ENCODE data around the gene TBC1D5.

DNA sequence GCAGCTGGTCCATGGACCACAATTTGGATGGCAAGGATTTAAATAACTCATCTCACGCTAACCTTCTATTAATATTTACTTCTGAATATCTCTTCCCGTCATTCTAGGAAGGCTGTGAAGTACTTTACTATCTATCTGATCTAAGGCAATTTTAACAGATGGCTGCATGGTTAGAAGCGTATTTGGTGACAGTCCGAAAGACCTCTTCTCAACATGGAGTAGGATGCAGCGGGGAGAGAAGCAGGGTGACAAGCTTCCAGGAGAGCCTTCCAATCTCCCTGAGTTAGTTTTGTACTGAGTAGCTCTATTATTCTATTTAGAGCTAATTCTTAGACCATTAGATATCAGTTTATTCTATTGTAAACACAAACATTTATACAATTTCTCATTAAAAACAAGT lies 548.3 kb downstream of the TBC1D5 start:
- TF ChIP-seq SPI1 (IDR thresholded peaks at IDR 0.05; ENCODE audit: low read depth, low read length) (no peak), TAF1 (IDR thresholded peaks at IDR 0.05; ENCODE audit: low read depth, low read length) (no peak), POLR2A (IDR thresholded peaks at IDR 0.05; ENCODE audit: low read depth, low read length) (no peak), POLR2AphosphoS5 (IDR thresholded peaks at IDR 0.05; ENCODE audit: low read depth, low read length) (no peak), POU2F2 (IDR thresholded peaks at IDR 0.05; ENCODE audit: low read depth, low read length) (no peak)
